HG03469 (cell line): ENCODE results near the gene POPDC2.

Experiments used
- ATAC-seq: cut with Tn5 transposase; IDR thresholded peaks from one replicate; pipeline ENCODE4 v1.9.1; 2021; ENCODE audit warnings: mild to moderate bottlenecking, moderate library complexity, moderate number of reproducible peaks; ENCODE audit not compliant: unreplicated experiment

POPDC2 gene

DNA sequence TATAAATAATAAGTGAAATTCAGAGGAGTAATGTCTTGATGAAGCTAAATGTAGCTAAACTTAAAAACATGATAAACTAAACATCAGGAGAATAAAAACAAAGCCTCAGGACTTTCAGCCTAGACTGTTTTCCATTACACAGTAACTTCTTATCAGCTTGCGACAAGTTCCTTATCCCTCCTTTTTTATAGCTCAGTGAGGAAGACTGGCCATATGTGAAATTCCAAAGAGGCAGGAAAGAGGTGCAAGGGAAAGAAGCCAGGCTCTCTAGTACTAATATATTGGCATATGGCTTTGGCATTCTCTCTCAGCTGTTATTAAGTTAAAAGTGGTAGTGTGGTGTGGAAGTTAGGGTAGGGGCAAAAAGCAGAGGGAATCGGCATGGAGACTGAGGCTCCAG lies 12.4 kb upstream of the POPDC2 start:
- no peak for ATAC-seq

DNA sequence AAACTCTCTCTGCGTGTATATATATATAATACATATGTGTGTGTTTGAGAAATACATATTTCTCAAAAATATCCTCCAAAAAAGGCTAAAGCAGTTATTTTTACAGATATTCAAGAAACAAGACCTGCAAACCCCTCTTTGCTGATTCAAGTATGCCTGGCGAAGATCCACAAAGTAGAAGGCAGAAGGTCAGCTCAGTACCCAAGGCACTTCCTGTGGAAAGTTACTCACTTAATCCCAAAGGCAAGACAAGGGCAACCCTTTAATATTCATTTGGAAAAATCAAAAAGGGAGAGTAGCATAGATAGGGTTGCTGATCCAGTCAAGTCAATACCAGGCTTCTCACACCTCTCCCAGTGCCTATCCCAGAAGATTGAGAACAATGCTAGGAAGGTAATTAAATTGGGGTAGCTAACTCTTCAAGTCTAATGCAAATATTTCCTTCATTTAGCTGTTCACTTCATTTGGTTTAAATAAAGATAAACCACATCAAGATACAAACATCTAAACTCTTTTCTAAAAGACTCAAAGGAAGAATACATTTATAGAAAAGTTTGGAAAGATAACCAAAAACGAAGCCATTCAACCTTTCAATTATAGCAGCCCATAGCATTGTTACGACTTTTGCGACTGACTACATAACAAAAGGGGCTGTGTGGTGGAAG lies 9.6 kb upstream of the POPDC2 start:
- ATAC-seq, result no peak

DNA sequence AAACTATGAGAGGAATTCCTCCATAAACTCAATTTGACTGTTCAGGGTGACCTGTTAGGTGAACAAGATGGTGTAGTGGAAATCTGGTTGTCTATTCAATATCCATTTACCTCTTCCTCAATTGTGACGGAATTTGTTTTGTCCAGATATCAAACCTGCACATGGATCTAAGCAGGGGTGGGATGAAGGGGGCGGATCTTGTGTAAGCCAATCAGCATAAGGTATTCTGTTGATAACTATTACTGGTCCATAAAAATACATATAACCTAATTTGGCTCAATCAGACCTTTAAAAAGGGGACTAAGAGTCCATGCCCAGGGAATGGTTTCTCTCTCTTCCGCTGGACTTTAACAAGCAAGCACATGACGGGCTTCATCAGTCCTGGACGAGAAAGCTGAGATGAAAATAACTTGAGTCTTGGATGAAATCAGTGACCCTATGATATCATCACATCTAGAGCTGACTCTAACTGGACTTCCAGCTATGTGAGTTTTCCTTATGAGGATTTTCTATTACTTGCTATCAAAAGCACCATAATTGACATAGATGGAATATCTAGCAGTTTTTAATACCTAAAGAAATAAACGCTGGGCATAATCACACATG lies 5.7 kb upstream of the POPDC2 start:
- ATAC-seq, result no peak

DNA sequence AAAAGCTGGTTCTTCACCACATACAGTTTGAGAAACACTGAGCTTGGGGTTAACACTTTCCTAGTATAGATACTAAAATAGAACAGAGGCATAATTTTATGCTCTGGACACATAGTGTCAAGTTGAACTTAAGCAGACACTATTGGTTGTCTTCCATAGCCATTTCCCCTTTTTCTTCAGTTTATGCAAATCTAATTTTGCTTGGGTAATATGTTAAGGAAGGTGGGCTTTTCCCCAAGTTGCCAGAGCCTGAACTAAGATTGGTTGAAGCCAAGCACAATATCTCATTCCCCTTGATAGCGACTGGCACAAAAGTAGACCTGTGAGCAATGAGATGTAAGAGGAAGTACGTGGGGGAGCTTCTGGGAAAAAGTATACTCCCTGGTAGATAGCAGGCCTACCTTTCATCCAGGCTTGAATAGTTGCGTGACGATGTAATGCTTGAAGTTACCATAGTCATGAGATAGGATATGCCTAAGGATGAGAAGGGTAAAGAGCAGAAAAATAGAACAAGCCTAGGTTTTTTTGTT lies 4.5 kb upstream of the POPDC2 start:
- no peak for ATAC-seq

DNA sequence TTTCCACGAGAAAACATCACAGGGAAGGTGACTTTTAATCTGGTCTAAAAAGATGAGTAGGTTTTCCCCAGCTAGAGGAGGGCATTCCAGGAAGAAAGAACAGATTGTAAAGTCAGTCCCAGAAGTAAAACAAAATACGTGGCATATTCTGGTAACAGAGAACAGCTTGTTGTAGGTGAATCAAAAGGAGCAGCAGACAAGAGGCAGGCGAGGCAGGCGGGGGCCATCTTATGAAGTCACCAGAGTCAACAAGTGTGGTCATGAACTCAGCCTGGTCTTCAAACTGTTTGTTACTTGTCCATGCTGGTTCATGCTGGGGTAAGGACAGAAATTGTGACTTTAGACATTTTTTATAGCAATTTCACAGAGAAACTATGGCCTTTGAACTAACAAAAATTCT lies 4.0 kb upstream of the POPDC2 start:
- ATAC-seq, result no peak

DNA sequence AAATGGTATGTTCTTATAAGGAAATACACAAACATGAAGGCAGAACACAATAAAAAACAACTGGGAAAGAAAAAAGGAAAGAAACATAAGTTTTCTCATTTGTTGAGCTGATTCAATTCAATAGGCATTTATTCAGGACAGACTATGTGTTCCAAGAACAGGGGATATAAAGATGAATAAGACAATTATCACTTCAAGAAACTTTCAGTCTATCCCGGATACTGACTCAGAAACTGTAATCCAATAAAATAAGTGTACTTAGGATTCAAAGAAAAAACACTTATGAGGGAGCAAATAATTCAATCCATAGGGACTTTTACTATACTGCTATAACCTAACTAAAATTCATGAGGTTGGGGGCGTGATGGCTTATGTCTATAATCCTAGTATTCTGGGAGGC lies 3.5 kb upstream of the POPDC2 start:
- ATAC-seq, result no peak

DNA sequence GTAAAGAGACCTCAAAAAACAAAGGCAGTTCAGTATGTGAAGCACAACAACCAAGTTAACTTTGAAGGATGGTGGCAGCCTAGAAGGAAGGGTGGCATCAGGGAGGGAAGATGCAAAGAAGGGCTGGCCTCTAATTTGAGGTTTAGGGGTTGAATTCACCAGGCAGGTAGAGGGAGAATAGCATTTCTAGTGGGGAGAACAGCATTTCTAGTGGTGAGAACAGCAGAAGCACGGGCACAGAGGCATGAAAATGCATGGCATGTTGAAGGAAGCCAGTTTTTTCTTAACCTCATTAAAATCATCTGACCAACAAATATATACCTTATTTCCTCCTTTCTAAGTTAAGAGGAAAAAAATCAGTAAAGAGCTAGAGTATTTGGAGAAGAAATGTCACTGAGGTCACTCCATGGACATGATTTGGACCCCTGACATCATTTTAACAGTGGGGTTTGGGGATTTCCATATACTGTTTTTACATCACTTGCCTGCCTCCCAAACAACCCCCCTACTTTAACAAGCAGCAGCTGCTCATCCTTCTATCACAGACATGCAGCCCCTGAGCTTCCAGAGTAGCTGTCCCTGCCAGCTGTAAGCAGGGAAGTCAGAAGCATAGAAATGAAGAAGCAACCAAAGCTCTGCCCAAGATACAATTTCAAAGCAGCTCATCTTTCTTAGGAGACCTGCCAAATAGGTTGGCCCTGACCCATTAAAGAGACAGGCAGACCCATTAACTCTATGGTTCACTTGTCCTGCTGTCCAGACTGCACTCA lies 2.4 kb upstream of the POPDC2 start:
- no peak for ATAC-seq

DNA sequence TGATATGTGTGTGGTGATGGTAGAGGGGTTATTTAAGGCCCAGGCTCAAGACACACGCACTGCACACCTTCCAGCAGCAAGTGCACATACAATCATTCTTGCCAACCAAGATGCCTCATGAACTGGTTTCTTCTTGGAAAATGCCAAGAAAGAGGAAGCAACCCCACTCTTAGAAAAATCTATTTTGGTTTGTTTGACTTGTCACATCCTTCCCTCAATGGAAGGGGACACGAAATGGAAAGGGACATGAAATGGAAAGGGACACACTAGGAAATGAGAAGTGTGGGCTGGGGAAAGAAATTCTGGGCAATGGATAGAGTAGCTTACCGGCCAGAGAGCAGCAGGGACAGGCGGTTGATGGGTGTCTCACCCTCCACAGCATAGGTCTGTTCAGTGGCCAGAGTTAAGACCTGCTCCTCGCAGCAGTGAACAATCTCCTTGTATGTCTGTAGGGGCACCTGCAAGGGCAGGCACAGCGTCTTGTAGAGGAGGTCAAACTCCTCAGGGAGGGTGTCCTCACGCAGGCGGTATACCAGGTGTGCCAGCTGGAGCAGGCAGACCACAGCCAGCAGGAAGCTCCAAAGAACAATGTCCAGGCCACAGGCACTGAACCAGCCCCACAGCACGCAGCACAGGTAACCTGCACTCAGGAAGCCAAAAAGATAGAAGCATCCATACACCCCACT lies 640 bp downstream of the POPDC2 start:
- no peak for ATAC-seq

DNA sequence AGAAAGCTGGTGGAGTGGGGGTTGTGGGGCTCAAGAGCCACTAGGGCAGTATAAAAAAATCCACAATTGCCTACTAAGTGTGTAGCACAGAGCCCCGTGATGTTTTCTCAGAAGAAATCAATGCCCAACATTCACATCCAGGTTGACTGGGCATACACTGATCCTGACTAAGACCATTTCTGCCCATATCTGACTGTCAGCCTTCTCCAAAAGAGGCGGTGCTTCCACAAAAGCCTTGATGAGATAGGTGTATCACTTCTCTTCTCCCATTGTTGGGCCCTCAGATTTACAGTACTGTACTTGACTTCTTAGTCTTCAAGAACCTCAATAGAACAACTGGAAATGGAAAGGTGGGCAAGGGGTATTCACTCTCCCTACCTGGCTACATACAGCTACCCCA lies 1.4 kb downstream of the POPDC2 start:
- no peak for ATAC-seq

DNA sequence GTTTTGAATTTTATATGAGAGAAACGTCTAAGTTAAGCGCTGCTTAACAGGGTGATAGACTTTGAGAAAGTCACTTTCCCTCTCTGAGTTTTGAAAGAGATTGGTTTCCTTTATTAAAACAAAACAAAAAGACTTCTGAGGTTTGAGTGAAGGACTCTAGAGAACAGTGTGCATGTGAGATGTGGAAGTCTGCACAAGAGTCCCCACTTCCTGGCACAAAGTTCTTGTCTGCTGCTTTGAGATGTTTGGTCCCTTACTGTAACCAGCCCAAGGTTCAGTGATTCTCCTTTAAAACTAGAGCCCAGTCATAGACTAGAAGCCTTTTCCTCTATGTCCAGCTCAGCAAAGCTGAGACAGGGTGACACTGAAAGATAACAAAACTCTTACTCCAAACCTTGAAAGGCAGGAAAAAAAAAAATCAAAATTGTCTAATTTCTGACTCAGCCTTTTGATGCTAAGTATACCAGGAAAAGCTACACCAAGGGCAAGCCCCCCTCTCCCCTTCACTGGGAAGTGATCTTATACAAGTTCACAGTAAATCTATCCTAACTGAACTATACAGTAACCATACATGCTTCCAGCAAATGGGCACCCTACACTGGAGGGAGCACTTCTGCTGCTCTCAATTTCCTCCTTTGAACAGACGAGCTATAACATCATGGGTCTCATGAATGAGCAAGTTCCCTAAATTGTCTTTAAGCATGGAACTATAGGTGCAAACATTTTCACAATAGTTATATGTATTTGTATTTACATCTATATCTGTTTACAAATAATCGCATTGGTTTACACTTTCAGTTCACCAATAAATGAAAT lies 2.3 kb downstream of the POPDC2 start:
- ATAC-seq, result no peak

DNA sequence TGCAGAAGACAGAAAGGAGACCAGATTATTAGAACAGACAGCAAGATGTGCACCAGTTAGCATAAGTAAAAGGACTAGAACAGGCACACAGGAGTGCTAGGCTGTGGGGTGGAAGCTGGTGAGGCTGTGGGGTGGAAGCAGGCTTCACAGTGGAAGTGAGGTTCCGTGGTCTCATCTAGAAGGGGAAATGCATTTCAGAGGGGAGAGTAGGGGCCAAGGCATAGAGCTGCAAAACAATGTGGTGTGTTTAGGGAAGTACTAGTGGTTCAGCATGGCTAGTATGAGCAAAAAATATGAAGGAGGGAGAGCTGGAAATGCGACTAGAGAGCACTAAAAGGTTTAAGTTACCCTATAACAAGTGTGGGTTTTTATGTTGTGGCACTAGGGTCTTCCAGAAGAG lies 6.5 kb downstream of the POPDC2 start:
- no peak for ATAC-seq

DNA sequence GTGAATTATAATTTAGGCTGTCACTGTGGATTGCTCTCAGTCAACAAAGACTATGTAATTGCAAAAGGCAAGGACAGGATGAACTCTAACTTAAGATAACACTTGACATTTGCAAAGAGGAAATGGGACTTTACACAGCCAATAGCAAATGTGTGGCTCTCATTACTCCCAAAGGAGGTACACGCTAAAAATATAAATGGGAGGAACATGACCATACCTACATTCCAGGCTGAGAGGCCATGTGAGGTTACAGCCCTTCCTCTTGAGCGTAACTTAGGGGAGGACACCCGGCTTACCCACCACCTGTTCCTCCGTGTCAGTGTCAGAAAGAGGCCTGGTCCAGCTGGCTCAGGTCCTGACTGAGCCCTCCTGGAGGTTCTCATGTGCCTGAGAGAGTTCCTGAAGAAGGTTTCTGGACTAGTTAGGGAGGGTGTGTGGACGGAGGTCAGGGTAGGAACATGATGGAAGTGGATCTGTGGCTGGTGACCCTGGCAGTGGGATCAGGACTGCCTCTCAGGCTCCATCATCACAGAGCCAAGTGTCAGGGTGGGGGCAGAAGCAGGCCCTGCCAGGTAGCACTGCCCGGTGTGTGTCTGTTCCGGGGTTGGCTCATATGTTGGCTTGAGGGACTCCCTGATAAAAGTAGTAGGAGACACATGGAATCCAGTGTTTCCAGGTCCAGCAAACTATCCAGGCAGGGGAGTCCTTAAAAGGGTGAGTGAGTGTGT lies 7.9 kb downstream of the POPDC2 start:
- ATAC-seq, result no peak

DNA sequence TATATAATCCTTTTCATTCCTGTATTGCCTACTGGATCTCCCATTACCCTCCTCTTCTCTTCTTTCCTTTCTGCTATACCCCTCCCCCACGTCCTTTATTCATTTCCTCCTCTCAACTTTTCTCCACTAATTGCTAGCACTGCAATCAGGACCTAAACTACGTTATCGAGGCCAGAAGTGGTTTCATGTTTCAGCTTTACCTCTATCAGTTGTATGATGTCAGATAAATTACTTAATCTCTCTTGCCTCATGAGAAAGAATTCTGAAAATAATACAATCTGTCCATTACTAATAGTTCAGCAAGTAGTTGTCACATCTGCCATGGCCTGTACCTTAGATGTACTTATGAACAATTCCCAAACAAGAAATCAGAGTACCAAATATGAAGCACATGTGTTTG lies 10.6 kb downstream of the POPDC2 start:
- ATAC-seq, result no peak

DNA sequence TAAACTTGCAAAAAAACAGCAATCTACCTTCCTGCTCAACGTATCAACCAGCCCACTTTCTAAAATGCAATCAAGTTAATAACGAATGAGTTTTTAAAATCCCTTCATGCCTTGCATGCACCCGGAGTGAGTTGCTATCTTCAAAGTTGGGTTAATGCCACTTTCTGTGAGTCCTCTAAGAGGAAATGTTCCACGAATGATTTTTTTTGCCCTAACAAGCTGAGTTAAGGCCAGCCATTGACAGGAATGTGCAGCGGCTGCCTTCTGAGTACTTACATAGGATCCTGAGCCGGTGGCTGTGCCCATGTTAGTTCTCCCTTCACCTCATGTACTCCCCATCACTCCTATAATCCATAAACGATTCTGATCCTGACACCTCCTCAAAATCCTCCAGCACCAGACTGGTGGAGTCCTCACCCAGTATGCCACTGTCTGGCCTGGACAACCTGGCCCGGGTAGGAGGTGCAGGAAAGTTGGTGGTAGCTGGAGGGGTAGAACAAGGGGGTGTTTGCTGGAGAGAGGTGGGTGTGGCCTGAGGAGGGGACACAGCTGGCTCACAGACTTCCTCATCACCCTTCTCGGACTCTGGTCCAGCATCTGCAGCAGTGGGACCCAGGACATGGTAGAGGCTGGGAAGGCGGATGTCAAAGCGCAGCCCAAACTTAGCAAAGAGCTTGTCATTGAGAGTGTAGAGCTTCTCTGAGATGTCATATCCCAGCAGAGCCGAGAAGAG lies 12.4 kb downstream of the POPDC2 start:
- ATAC-seq, result no peak

DNA sequence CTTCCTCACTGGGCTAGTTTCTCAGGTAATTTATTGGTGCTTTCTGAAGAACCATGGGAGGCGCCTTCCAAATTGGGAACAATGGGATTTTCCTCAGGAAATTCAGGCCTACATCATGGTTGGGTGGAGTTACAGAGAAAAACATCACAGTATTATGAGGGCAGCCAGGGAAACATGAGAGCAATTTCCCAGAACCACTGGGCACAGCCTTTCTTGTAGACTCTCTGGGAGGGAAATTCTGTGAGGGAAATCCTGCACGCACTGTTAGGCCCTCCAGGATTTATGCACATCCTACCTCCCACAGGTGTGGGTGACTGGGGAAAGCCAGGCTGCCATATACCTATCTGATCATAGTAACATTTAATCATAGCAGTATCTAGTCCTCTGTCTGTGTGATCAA lies 13.2 kb downstream of the POPDC2 start:
- ATAC-seq, result no peak

DNA sequence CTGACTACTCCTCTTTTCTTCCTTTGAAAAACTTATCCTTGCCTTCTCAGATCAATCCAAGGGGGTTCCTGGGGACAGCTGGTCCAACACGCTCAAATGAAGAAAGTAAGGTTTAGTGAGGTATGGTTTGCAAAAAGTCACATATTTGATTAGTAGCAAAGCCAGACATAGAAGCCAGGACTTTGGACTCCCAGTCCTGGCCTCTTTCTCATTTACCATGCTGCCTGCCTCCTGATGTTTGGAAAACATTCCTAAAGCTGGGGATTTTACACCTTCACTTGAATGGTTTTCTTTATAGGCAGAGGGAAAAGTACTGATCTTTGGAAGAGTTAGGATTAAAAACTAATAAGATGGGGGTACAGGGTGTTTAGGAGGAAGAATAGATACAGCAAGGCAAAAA lies 14.6 kb downstream of the POPDC2 start:
- ATAC-seq, result no peak

DNA sequence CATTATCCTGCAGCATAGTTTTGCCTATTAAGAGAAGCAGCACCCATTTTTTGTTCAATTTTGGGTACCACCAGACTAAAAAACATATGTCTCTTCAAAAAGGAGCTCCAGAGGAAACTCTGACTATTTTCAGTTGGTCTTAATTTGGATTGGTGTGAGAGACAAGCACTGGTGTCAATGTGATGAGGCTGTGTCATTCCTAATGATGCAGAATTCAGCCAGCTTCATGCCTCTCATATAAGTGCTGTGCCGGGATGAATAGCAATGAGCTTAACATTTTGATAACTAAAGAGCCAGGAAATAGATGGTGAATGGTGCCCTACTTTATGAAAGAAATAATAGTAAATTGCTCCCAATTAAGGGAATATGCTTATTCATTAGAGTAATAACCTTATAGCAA lies 15.9 kb downstream of the POPDC2 start:
- ATAC-seq, result no peak

DNA sequence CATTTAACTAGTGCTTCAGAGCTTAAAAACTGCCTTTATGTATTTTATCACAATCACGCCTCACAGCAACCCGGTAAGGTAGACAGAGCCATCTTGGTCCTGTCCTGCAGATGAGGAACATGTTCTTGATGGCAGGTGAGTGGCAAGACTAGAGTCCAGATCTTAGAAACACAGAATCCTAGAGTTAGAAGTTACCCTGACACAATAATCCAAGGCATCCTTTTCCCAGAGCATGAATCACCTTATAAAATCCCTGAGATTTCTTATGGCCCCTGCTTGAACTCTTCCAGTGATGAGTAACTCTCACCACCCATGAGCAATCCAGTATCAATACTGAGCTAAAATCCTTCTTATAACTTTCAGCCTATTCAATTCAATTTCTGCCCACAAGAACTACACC lies 16.9 kb downstream of the POPDC2 start:
- no peak for ATAC-seq

DNA sequence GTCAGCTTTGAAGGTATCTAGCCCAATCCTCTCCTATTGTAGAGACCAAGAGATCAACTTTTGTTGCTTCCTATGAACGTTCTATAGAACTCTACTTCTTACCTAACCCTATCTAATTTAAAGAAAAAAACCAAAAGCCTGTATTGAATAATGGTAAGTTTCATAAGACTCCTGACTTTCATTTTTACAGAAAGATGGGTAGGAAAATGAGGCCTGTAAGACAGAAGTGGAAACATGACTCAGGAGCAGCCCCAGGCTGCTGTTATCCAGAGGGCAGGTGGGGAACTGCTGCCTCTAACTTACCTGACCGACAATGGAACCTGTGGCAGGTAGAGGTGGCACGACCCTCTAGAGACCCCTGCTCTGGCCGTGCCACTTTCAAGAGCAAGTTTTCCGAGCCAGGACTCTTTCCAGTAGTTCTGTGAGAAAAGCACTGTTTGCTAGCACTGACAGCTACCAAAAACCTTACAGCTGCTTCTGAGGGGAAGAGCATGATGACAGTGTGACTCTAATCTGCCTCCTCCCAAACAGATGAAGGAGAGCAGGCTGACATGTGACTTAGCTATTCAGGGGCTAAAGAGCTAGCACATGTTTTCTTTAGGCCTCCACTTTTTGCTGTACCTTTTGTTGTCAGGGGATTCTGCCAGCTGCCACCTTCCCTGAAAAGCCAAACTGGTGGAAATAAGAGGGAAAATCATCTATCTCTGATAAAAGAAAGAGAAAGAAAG lies 17.5 kb downstream of the POPDC2 start:
- ATAC-seq, result no peak
